ENCODE data around the gene FARS2.

The FARS2 gene

DNA sequence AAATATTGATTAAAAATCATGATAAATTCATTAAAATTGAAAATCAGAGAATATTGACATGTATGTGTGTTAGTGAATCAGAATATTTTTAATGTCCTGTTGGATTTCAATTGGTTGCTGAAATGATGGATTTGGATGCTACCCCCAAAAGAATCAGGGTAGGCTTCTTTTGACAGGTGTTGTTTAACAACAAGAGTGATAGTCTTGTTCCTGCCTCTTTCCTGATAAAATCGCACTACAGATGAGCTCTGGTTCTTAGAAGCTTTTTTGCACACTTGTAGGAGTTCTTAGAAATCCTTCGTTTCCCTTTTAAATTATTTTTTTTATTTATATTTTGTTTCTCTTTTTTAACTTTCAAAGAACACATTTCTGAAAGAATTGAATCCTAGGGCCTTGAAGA, 259.5 kb downstream of the FARS2 start:
- Histone ChIP-seq H3K4me1 (ENCODE audit: control insufficient read depth, insufficient read depth, low read length) (no peaks in the 10 kb centered on the region), H3K4me3 (ENCODE audit: low read depth, low read length) (no peak overlapping the region), H3K9me3 (ENCODE audit: control insufficient read depth, insufficient read depth, low read length) (no peaks in the 10 kb centered on the region), H3K27me3 (ENCODE audit: control insufficient read depth, insufficient read depth, low read length) (no peaks in the 10 kb centered on the region), H3K36me3 (ENCODE audit: control insufficient read depth, insufficient read depth, low read length) (no peaks in the 10 kb centered on the region), H3K9ac (ENCODE audit: low read depth, low read length) (no peak overlapping the region)

- no peaks in the 10 kb centered on the region for H3K27me3 ChIP-seq (ENCODE audit: control insufficient read depth, insufficient read depth, low read length)
- H3K9ac ChIP-seq (ENCODE audit: low read depth, low read length) = no peak overlapping the region
- no peaks in the 10 kb centered on the region for H3K9me3 ChIP-seq (ENCODE audit: control insufficient read depth, insufficient read depth, low read length)
- no peak overlapping the region for H3K4me3 ChIP-seq (ENCODE audit: low read depth, low read length)
- H3K4me1 ChIP-seq (ENCODE audit: control insufficient read depth, insufficient read depth, low read length) = no peaks in the 10 kb centered on the region
- no peaks in the 10 kb centered on the region for H3K36me3 ChIP-seq (ENCODE audit: control insufficient read depth, insufficient read depth, low read length)
Observed at GRCh38 chr6:5521322-5521721, 260.0 kb downstream of the FARS2 start.

DNA sequence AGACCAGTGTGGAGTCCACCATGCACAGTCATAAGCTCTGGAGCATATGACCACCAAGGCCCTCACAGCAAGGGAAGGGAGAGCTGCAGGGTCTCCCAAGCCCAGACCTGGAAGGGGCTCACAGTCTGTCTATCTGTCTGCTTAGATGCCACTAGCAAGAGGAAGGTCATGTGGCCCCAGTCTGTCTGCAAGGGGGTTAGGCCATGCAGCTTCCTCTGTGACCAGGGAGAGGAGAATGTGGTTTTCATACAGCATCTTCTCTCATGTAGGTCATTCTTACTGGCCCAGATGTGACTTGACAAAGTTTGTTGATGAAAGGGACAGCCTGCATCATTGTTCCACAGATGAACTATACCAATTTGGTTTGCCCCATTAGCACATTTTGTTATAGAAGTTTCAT, 260.8 kb downstream of the FARS2 start:
- H3K9ac ChIP-seq (ENCODE audit: low read depth, low read length) = no peak overlapping the region
- H3K4me3 ChIP-seq (ENCODE audit: low read depth, low read length) = no peak overlapping the region
- no peaks in the 10 kb centered on the region for H3K36me3 ChIP-seq (ENCODE audit: control insufficient read depth, insufficient read depth, low read length)
- no peaks in the 10 kb centered on the region for H3K9me3 ChIP-seq (ENCODE audit: control insufficient read depth, insufficient read depth, low read length)
- H3K4me1 ChIP-seq (ENCODE audit: control insufficient read depth, insufficient read depth, low read length) = no peaks in the 10 kb centered on the region
- no peaks in the 10 kb centered on the region for H3K27me3 ChIP-seq (ENCODE audit: control insufficient read depth, insufficient read depth, low read length)

- Histone ChIP-seq H3K4me3 (ENCODE audit: low read depth, low read length) (no peak overlapping the region), H3K4me1 (ENCODE audit: control insufficient read depth, insufficient read depth, low read length) (no peaks in the 10 kb centered on the region), H3K9ac (ENCODE audit: low read depth, low read length) (no peak overlapping the region), H3K27me3 (ENCODE audit: control insufficient read depth, insufficient read depth, low read length) (no peaks in the 10 kb centered on the region), H3K9me3 (ENCODE audit: control insufficient read depth, insufficient read depth, low read length) (no peaks in the 10 kb centered on the region), H3K36me3 (ENCODE audit: control insufficient read depth, insufficient read depth, low read length) (no peaks in the 10 kb centered on the region)
Observed at GRCh38 chr6:5524110-5524509, 262.8 kb downstream of the FARS2 start.

GRCh38 chr6:5525209-5525608, 263.9 kb downstream of the FARS2 start:
- H3K4me1 ChIP-seq (ENCODE audit: control insufficient read depth, insufficient read depth, low read length) = no peaks in the 10 kb centered on the region
- H3K9ac ChIP-seq (ENCODE audit: low read depth, low read length) = no peak overlapping the region
- H3K4me3 ChIP-seq (ENCODE audit: low read depth, low read length) = no peak overlapping the region
- H3K9me3 ChIP-seq (ENCODE audit: control insufficient read depth, insufficient read depth, low read length) = no peaks in the 10 kb centered on the region
- H3K36me3 ChIP-seq (ENCODE audit: control insufficient read depth, insufficient read depth, low read length) = no peaks in the 10 kb centered on the region
- no peaks in the 10 kb centered on the region for H3K27me3 ChIP-seq (ENCODE audit: control insufficient read depth, insufficient read depth, low read length)

GRCh38 chr6:5529015-5529414, 267.7 kb downstream of the FARS2 start:
- H3K36me3 ChIP-seq (ENCODE audit: control insufficient read depth, insufficient read depth, low read length) = no peaks in the 10 kb centered on the region
- no peaks in the 10 kb centered on the region for H3K4me1 ChIP-seq (ENCODE audit: control insufficient read depth, insufficient read depth, low read length)
- no peaks in the 10 kb centered on the region for H3K9me3 ChIP-seq (ENCODE audit: control insufficient read depth, insufficient read depth, low read length)
- no peak overlapping the region for H3K4me3 ChIP-seq (ENCODE audit: low read depth, low read length)
- H3K9ac ChIP-seq (ENCODE audit: low read depth, low read length) = no peak overlapping the region
- H3K27me3 ChIP-seq (ENCODE audit: control insufficient read depth, insufficient read depth, low read length) = no peaks in the 10 kb centered on the region

GRCh38 chr6:5529733-5530132, 268.4 kb downstream of the FARS2 start:
- no peaks in the 10 kb centered on the region for H3K36me3 ChIP-seq (ENCODE audit: control insufficient read depth, insufficient read depth, low read length)
- no peaks in the 10 kb centered on the region for H3K4me1 ChIP-seq (ENCODE audit: control insufficient read depth, insufficient read depth, low read length)
- no peak overlapping the region for H3K4me3 ChIP-seq (ENCODE audit: low read depth, low read length)
- no peak overlapping the region for H3K9ac ChIP-seq (ENCODE audit: low read depth, low read length)
- H3K27me3 ChIP-seq (ENCODE audit: control insufficient read depth, insufficient read depth, low read length) = no peaks in the 10 kb centered on the region
- no peaks in the 10 kb centered on the region for H3K9me3 ChIP-seq (ENCODE audit: control insufficient read depth, insufficient read depth, low read length)

DNA sequence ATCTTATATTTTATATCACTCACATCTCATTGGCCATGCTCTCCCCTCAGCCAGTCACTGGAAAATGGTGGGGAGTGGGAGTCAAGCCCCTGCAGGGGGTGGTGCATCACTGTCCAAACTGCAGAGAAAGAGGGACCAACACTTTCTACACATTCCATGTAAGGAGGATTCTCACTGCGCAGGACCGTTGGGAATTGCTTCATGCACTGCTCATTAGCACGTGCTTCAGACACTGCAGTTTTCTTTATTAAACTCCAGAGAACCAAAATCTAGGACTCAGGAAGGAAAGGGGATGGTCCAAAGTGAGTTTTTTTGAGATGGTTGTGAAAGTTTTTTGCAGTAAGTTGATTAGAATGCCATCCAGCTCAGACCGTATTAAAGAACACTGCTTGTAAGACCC, 269.8 kb downstream of the FARS2 start:
- H3K36me3 ChIP-seq (ENCODE audit: control insufficient read depth, insufficient read depth, low read length) = no peaks in the 10 kb centered on the region
- no peak overlapping the region for H3K9ac ChIP-seq (ENCODE audit: low read depth, low read length)
- H3K4me1 ChIP-seq (ENCODE audit: control insufficient read depth, insufficient read depth, low read length) = no peaks in the 10 kb centered on the region
- H3K27me3 ChIP-seq (ENCODE audit: control insufficient read depth, insufficient read depth, low read length) = no peaks in the 10 kb centered on the region
- no peaks in the 10 kb centered on the region for H3K9me3 ChIP-seq (ENCODE audit: control insufficient read depth, insufficient read depth, low read length)
- H3K4me3 ChIP-seq (ENCODE audit: low read depth, low read length) = no peak overlapping the region

GRCh38 chr6:5531853-5532375, 270.6 kb downstream of the FARS2 start:
- Histone ChIP-seq H3K36me3 (ENCODE audit: control insufficient read depth, insufficient read depth, low read length) (no peaks in the 10 kb centered on the region), H3K9me3 (ENCODE audit: control insufficient read depth, insufficient read depth, low read length) (no peaks in the 10 kb centered on the region), H3K9ac (ENCODE audit: low read depth, low read length) (no peak overlapping the region), H3K4me1 (ENCODE audit: control insufficient read depth, insufficient read depth, low read length) (no peaks in the 10 kb centered on the region), H3K27me3 (ENCODE audit: control insufficient read depth, insufficient read depth, low read length) (no peaks in the 10 kb centered on the region), H3K4me3 (ENCODE audit: low read depth, low read length) (no peak overlapping the region)

DNA sequence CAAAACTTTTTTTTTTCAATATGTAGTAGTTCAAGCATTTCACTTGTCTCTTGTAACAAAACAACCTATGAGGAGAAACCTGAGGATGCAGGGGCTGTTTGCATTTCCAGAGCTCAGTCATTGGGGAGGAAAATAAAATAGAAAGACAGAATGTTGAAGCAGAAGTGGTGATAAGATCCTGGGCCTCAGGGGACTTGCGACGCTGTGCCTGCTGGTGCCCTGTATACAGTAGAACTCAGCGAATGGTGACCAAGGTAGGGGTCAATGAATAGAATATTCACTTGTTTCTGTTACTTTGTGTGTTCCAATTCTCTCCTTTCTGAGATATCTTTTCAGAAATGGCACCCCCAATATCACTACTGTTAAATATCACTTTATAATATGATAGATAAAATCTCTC, 271.6 kb downstream of the FARS2 start:
- Histone ChIP-seq H3K9ac (ENCODE audit: low read depth, low read length) (no peak overlapping the region), H3K27me3 (ENCODE audit: control insufficient read depth, insufficient read depth, low read length) (no peaks in the 10 kb centered on the region), H3K9me3 (ENCODE audit: control insufficient read depth, insufficient read depth, low read length) (no peaks in the 10 kb centered on the region), H3K4me1 (ENCODE audit: control insufficient read depth, insufficient read depth, low read length) (no peaks in the 10 kb centered on the region), H3K4me3 (ENCODE audit: low read depth, low read length) (no peak overlapping the region), H3K36me3 (ENCODE audit: control insufficient read depth, insufficient read depth, low read length) (no peaks in the 10 kb centered on the region)

GRCh38 chr6:5534643-5535042, 273.3 kb downstream of the FARS2 start:
- H3K9me3 ChIP-seq (ENCODE audit: control insufficient read depth, insufficient read depth, low read length) = no peaks in the 10 kb centered on the region
- H3K9ac ChIP-seq (ENCODE audit: low read depth, low read length) = no peak overlapping the region
- no peaks in the 10 kb centered on the region for H3K4me1 ChIP-seq (ENCODE audit: control insufficient read depth, insufficient read depth, low read length)
- no peak overlapping the region for H3K4me3 ChIP-seq (ENCODE audit: low read depth, low read length)
- H3K36me3 ChIP-seq (ENCODE audit: control insufficient read depth, insufficient read depth, low read length) = no peaks in the 10 kb centered on the region
- H3K27me3 ChIP-seq (ENCODE audit: control insufficient read depth, insufficient read depth, low read length) = no peaks in the 10 kb centered on the region

DNA sequence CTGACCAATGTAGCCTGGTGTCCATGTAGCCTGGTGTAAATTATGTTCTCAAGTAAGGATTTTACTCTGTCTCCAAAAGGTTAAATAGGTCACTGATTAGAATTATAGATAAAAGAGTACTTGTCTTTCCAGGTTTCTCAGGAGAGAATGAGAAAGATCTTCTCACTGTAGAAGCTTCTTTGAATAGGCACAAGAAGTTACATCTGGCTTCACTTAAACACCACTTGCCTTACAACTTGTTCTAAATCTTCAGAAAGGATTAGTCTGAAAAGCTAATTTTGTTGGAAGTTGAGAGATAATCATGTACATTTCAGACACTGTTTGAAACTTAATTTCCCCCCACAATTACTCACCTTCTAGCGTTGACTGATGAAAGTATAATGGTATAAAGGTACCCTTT, 275.3 kb downstream of the FARS2 start:
- H3K4me1 ChIP-seq (ENCODE audit: control insufficient read depth, insufficient read depth, low read length) = no peaks in the 10 kb centered on the region

DNA sequence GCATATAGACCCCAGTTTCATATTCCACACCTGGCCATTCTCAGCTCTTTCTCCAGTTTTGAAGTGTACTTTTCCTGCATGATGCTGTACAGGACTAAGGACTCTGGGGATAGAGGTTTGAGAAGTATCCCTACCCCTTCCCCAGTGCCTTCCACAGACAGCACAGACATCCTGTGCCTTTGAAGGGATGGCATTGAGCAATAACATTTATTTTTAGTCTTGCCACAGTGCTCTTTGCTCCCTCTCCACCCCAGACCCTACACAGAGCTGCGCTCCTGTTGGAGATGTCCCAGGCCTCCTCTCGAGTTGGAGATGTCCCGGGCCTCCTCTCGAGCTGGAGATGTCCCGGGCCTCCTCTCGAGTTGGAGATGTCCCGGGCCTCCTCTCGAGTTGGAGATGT, 275.8 kb downstream of the FARS2 start:
- no peak overlapping the region for H3K9ac ChIP-seq (ENCODE audit: low read depth, low read length)
- H3K27me3 ChIP-seq (ENCODE audit: control insufficient read depth, insufficient read depth, low read length) = no peaks in the 10 kb centered on the region
- H3K36me3 ChIP-seq (ENCODE audit: control insufficient read depth, insufficient read depth, low read length) = no peaks in the 10 kb centered on the region
- no peaks in the 10 kb centered on the region for H3K9me3 ChIP-seq (ENCODE audit: control insufficient read depth, insufficient read depth, low read length)
- no peaks in the 10 kb centered on the region for H3K4me1 ChIP-seq (ENCODE audit: control insufficient read depth, insufficient read depth, low read length)
- H3K4me3 ChIP-seq (ENCODE audit: low read depth, low read length) = no peak overlapping the region

More for the DNA sequence above, 275.3 kb downstream of the FARS2 start:
- H3K4me3 ChIP-seq (ENCODE audit: low read depth, low read length) = no peak overlapping the region
- no peaks in the 10 kb centered on the region for H3K27me3 ChIP-seq (ENCODE audit: control insufficient read depth, insufficient read depth, low read length)
- no peaks in the 10 kb centered on the region for H3K36me3 ChIP-seq (ENCODE audit: control insufficient read depth, insufficient read depth, low read length)
- H3K9ac ChIP-seq (ENCODE audit: low read depth, low read length) = no peak overlapping the region
- no peaks in the 10 kb centered on the region for H3K9me3 ChIP-seq (ENCODE audit: control insufficient read depth, insufficient read depth, low read length)
